H1 (cell line): ENCODE results near the gene NTN4. TPM values are rescaled to one million over a fixed set of nuclear protein-coding genes. Genes with fewer than 3 reads are reported as not detected.

Experiments used
- CTCF ChIA-PET: fragments of 300-600 bp; sonication (Branson Sonifier 250); formaldehyde crosslinking; loops from one replicate; lab custom pipeline; 2021; ENCODE audit not compliant: partially characterized antibody; lab: Charles Lee
- POLR2A ChIA-PET: fragments of 300-600 bp; sonication (Branson Sonifier 250); formaldehyde crosslinking; loops from one replicate; lab custom pipeline; 2021; ENCODE audit warnings: inconsistent platforms; ENCODE audit not compliant: partially characterized antibody; lab: Charles Lee
- DNase-seq, 2 experiments: peaks; one replicate each; pipeline versions ENCODE4 v3.0.0 to v3.0.0-alpha.2; 2010 to 2022; ENCODE audit warnings: low spot score in 2 of 2, low read depth in 1 of 2, mixed read lengths in 1 of 2
- FAIRE-seq: peaks from 2 replicates; lab custom pipeline; 2011; peaks lifted over from hg19 to GRCh38; lab: Jason Lieb, UNC
- H2AFZ ChIP-seq: 2 replicates; pipeline ENCODE4 v1.8.1; 2012; ENCODE audit warnings: low read length, inconsistent platforms
- H2AK5ac ChIP-seq: 2 replicates; pipeline ENCODE4 v1.6.1; 2013; ENCODE audit warnings: low read depth, low read length
- H2BK120ac ChIP-seq: replicated peaks from 2 replicates; pipeline ENCODE3; 2013; ENCODE audit warnings: low read depth, low read length, inconsistent platforms
- H2BK12ac ChIP-seq: 2 replicates; pipeline ENCODE4 v1.6.1; 2013; ENCODE audit warnings: low read depth, low read length
- H2BK15ac ChIP-seq: 2 replicates; pipeline ENCODE4 v1.6.1; 2013; ENCODE audit warnings: low read length
- H2BK20ac ChIP-seq: 2 replicates; pipeline ENCODE4 v1.6.1; 2013; ENCODE audit warnings: low read length
- H2BK5ac ChIP-seq: 2 replicates; pipeline ENCODE4 v1.6.1; 2013; ENCODE audit warnings: low read depth, low read length
- H3K14ac ChIP-seq: 2 replicates; pipeline ENCODE4 v1.6.1; 2013; ENCODE audit warnings: inconsistent platforms; ENCODE audit not compliant: insufficient read length
- H3K18ac ChIP-seq: 2 replicates; pipeline ENCODE4 v1.6.1; 2013; ENCODE audit warnings: low read length; ENCODE audit errors: extremely low read depth
- H3K23ac ChIP-seq: 2 replicates; pipeline ENCODE4 v1.6.1; 2013; ENCODE audit warnings: inconsistent platforms; ENCODE audit not compliant: insufficient read length
- H3K23me2 ChIP-seq: 2 replicates; pipeline ENCODE4 v1.6.1; 2013; ENCODE audit warnings: low read depth, low read length
- H3K27ac ChIP-seq: 2 replicates; pipeline ENCODE4 v1.6.1; 2011; ENCODE audit warnings: low read depth, low read length, inconsistent platforms
- H3K27me3 ChIP-seq, 4 experiments: replicated peaks in 1 of 4; 1 replicate in 1 of 4; 2 replicates in 3 of 4; pipeline versions ENCODE4 v1.6.1 to v1.8.1; 2011 to 2013; ENCODE audit warnings: low read length in 3 of 4, mild to moderate bottlenecking in 3 of 4, inconsistent platforms in 2 of 4, mixed read lengths in 2 of 4, moderate library complexity in 1 of 4; ENCODE audit not compliant: control insufficient read depth in 3 of 4, insufficient read depth in 3 of 4; ENCODE audit errors: extremely low read depth in 1 of 4
- H3K36me3 ChIP-seq, 4 experiments: 2 replicates each; pipeline versions ENCODE4 v1.6.1 to v1.8.1; 2011 to 2013; ENCODE audit warnings: mild to moderate bottlenecking in 4 of 4, low read length in 3 of 4, moderate library complexity in 2 of 4, control low read depth in 1 of 4, inconsistent platforms in 1 of 4; ENCODE audit not compliant: insufficient read depth in 4 of 4, control insufficient read depth in 2 of 4
- H3K4ac ChIP-seq: replicated peaks from 2 replicates; pipeline ENCODE3; 2013; ENCODE audit warnings: low read length, low read depth, mixed read lengths, inconsistent platforms; ENCODE audit not compliant: insufficient read length
- H3K4me1 ChIP-seq, 4 experiments: replicated peaks in 1 of 4; 1 replicate in 1 of 4; 2 replicates in 3 of 4; pipeline versions ENCODE4 v1.6.1 to v1.8.1; 2011 to 2013; ENCODE audit warnings: low read length in 3 of 4, inconsistent platforms in 2 of 4, mixed read lengths in 1 of 4; ENCODE audit not compliant: insufficient read depth in 4 of 4, control insufficient read depth in 3 of 4
- H3K4me2 ChIP-seq, 2 experiments: 2 replicates each; pipeline versions ENCODE4 v1.6.1 to v1.8.1; 2011 to 2013; ENCODE audit warnings: low read depth in 2 of 2, low read length in 2 of 2, control low read depth in 1 of 2, inconsistent platforms in 1 of 2, mild to moderate bottlenecking in 1 of 2; ENCODE audit not compliant: insufficient read depth in 1 of 2
- H3K4me3 ChIP-seq, 4 experiments: fragments of 200-600, 300-600 bp in 1 of 4; sonication (generic), shearing (Covaris generic), sonication (Bioruptor Twin) in 1 of 4; 2 replicates each; pipeline versions ENCODE4 v1.5.1 to v1.8.1; 2011 to 2016; ENCODE audit warnings: low read length in 4 of 4, low read depth in 3 of 4, control low read depth in 2 of 4, inconsistent platforms in 2 of 4, mild to moderate bottlenecking in 2 of 4, mixed read lengths in 1 of 4, moderate library complexity in 1 of 4; ENCODE audit not compliant: insufficient read depth in 2 of 4; ENCODE audit errors: extremely low read depth in 1 of 4
- H3K56ac ChIP-seq: replicated peaks from 2 replicates; pipeline ENCODE3; 2013; ENCODE audit warnings: low read depth, mild to moderate bottlenecking, mixed read lengths, low read length, inconsistent platforms; ENCODE audit not compliant: insufficient read length
- H3K79me1 ChIP-seq: 2 replicates; pipeline ENCODE4 v1.6.1; 2013; ENCODE audit warnings: low read depth, low read length, control low read depth
- H3K79me2 ChIP-seq, 2 experiments: 2 replicates each; pipeline versions ENCODE4 v1.6.1 to v1.8.1; 2012 to 2013; ENCODE audit warnings: low read length in 2 of 2, mild to moderate bottlenecking in 2 of 2, inconsistent platforms in 1 of 2; ENCODE audit not compliant: insufficient read depth in 2 of 2, control insufficient read depth in 1 of 2
- H3K9ac ChIP-seq, 4 experiments: replicated peaks in 1 of 4; 1 replicate in 1 of 4; 2 replicates in 3 of 4; pipeline versions ENCODE4 v1.6.1 to v1.8.1; 2011 to 2013; ENCODE audit warnings: low read depth in 3 of 4, low read length in 3 of 4, control low read depth in 2 of 4, mild to moderate bottlenecking in 2 of 4, moderate library complexity in 2 of 4, inconsistent platforms in 1 of 4; ENCODE audit errors: extremely low read depth in 1 of 4
- H3K9me3 ChIP-seq, 2 experiments: 2 replicates each; pipeline versions ENCODE4 v1.6.1 to v1.8.1; 2012 to 2013; ENCODE audit warnings: mild to moderate bottlenecking in 2 of 2, moderate library complexity in 2 of 2, control low read depth in 1 of 2, inconsistent platforms in 1 of 2, low read depth in 1 of 2, low read length in 1 of 2, mixed read lengths in 1 of 2; ENCODE audit not compliant: insufficient read depth in 2 of 2
- H4K20me1 ChIP-seq, 2 experiments: replicated peaks in 1 of 2; 2 replicates each; pipeline versions ENCODE3 to v1.8.1; 2011 to 2013; ENCODE audit warnings: inconsistent platforms in 2 of 2, low read length in 2 of 2, mild to moderate bottlenecking in 1 of 2; ENCODE audit not compliant: insufficient read depth in 2 of 2, control insufficient read depth in 1 of 2
- H4K5ac ChIP-seq: 2 replicates; pipeline ENCODE4 v1.6.1; 2013; ENCODE audit warnings: low read length, low read depth, mixed read lengths, inconsistent platforms; ENCODE audit not compliant: insufficient read length
- H4K8ac ChIP-seq: 2 replicates; pipeline ENCODE4 v1.8.0; 2013; ENCODE audit warnings: mild to moderate bottlenecking, moderate library complexity, low read length, inconsistent platforms; ENCODE audit not compliant: insufficient read depth; ENCODE audit errors: extremely low read depth
- H4K91ac ChIP-seq: replicated peaks from 2 replicates; pipeline ENCODE3; 2013; ENCODE audit warnings: low read length, mixed read lengths, inconsistent platforms; ENCODE audit not compliant: insufficient read length
- ASH2L ChIP-seq: fragments of 200-600, 300-600 bp; sonication (generic); IDR thresholded peaks from one replicate; pipeline ENCODE4 v1.7.1; 2017; ENCODE audit warnings: low read length
- ATF2 ChIP-seq: IDR thresholded peaks from 2 replicates; pipeline ENCODE4 v1.6.1; 2012; ENCODE audit warnings: low read length, inconsistent platforms
- CBX5 ChIP-seq: fragments of 300-800, 300-1000 bp; sonication (generic); IDR thresholded peaks from 2 replicates; pipeline ENCODE4 v1.7.1; 2016; ENCODE audit warnings: antibody characterized with exemption, low read length, low read depth
- E2F6 ChIP-seq: IDR thresholded peaks from 2 replicates; pipeline ENCODE4 v1.6.1; 2012; ENCODE audit warnings: inconsistent platforms
- EZH2 ChIP-seq: fragments of 200-600 bp; sonication (generic); IDR thresholded peaks from 2 replicates; pipeline ENCODE4 v1.7.1; 2012; ENCODE audit warnings: low read depth, mild to moderate bottlenecking, moderate library complexity, low read length, inconsistent platforms; ENCODE audit not compliant: severe bottlenecking
- HDAC2 ChIP-seq, 2 experiments: fragments of 300-600 bp in 1 of 2; sonication (generic) in 1 of 2; IDR thresholded peaks; 2 replicates each; pipeline ENCODE4 v1.6.1; 2011 to 2012; ENCODE audit warnings: low read depth in 2 of 2, low read length in 2 of 2, mild to moderate bottlenecking in 2 of 2, moderate library complexity in 2 of 2, borderline replicate concordance in 1 of 2, inconsistent platforms in 1 of 2
- POLR2AphosphoS5 ChIP-seq: IDR thresholded peaks from 2 replicates; pipeline ENCODE4 v1.6.1; 2011; ENCODE audit warnings: low read depth, low read length
- POU5F1 ChIP-seq: IDR thresholded peaks from 2 replicates; pipeline ENCODE4 v1.6.1; 2011; ENCODE audit warnings: low read depth, mild to moderate bottlenecking, low read length, moderate library complexity
- RBBP5 ChIP-seq: IDR thresholded peaks from 2 replicates; pipeline ENCODE4 v1.7.1; 2012; ENCODE audit warnings: low read depth, mild to moderate bottlenecking, inconsistent platforms, low read length, moderate library complexity, borderline replicate concordance
- SIRT6 ChIP-seq: IDR thresholded peaks from one replicate; pipeline ENCODE4 v1.7.1; 2012; ENCODE audit warnings: low read length, inconsistent platforms
- WGBS, 2 experiments: shearing (Covaris generic) in 1 of 2; methylation state at CpG; one replicate each; pipeline versions ENCODE4 v1.1.6 to v1.1.7; 2013 to 2015; ENCODE audit warnings: low lambda C conversion rate in 2 of 2, mixed read lengths in 2 of 2, inconsistent platforms in 1 of 2, low coverage in 1 of 2, missing lambda C conversion rate in 1 of 2; ENCODE audit not compliant: insufficient replicate concordance in 2 of 2, insufficient coverage in 1 of 2, insufficient read length in 1 of 2; ENCODE audit errors: extremely low coverage in 1 of 2, missing lambda C conversion rate in 1 of 2; 5-methylcytosine and 5-hydroxymethylcytosine counted together
- polyA plus RNA-seq, 7 experiments: library from polyadenylated mRNA; depleted of rRNA in 3 of 7; stranded (reverse) in 5 of 7; unstranded in 2 of 7; fragments of >200 nt in 5 of 7; fragments of 200-250 nt in 2 of 7; gene quantifications; 1 replicate in 5 of 7; 2 replicates in 1 of 7; 4 replicates in 1 of 7; pipeline versions ENCODE4 v1.2.1 to v1.2.3, GENCODE V29; 2011 to 2013; ENCODE audit warnings: missing spikeins in 2 of 7, mixed read lengths in 2 of 7
- total RNA-seq: library from RNA; stranded (reverse); fragmentation: NEBNext Ultra II Directional; extraction: Animal tissue kit (Norgen Biotek cat#: 25700); gene quantifications from 2 replicates; pipeline ENCODE4 v1.2.1, GENCODE V29; 2021

The NTN4 gene
- total and polyA plus RNA-seq, 2 of the 8 experiments (the other 6 are each of a cell fraction or from before 2014, with no cell fraction given): 0.74 to 1.3 TPM

- no peak overlapping the region for H2BK5ac ChIP-seq
- POLR2A ChIA-PET: no interaction called here
- no peak overlapping the region for H2BK20ac ChIP-seq
- no peak overlapping the region for H2AK5ac ChIP-seq
- no peak overlapping the region for H2BK120ac ChIP-seq
- FAIRE-seq (no peak), DNase-seq (no peak)
- no peaks in the 10 kb centered on the region for H4K20me1 ChIP-seq
- H3K4me3 ChIP-seq: no peak overlapping the region
- H4K5ac ChIP-seq: no peak overlapping the region
- no peaks in the 10 kb centered on the region for H3K36me3 ChIP-seq
- H3K79me2 ChIP-seq: no peaks in the 10 kb centered on the region
- no peak overlapping the region for H3K23ac ChIP-seq
- no peak overlapping the region for H2AFZ ChIP-seq
- 86% methylated on average over 4 of the region's 4 CpGs; no CpG with 5 or more reads in 1 of the 2 experiments for WGBS, 2 experiments
- no peak overlapping the region for H2BK15ac ChIP-seq
- no peak overlapping the region for H2BK12ac ChIP-seq
- no peak overlapping the region for H3K4ac ChIP-seq
- H3K56ac ChIP-seq: no peak overlapping the region
- CTCF ChIA-PET: interaction anchor here (1.0 kb wide), 1 partner anchor 100 kb away, joined by 3 read pairs; no protein-coding TSS in a partner anchor
- H3K79me1 ChIP-seq: no peaks in the 10 kb centered on the region
- no peaks in the 10 kb centered on the region for H3K9me3 ChIP-seq
- peaks cover 0 to 4% (median 2%) of the 10 kb centered on the region in 4 experiments; a peak in 3 of 7 replicates for H3K4me1 ChIP-seq
- H3K23me2 ChIP-seq: peaks cover 2% of the 10 kb centered on the region; the same call in 1 of the 2 replicates
- no peak overlapping the region for H4K91ac ChIP-seq
- no peak overlapping the region for H3K4me2 ChIP-seq
- H3K14ac ChIP-seq: no peak overlapping the region
- H3K9ac ChIP-seq: no peak overlapping the region
- no peak for TF ChIP-seq EZH2
- no peak for TF ChIP-seq POU5F1
- no peak for TF ChIP-seq SIRT6
- TF ChIP-seq ATF2: no peak
- TF ChIP-seq E2F6: no peak
- TF ChIP-seq HDAC2 (IDR thresholded peaks at IDR 0.05; ENCODE audit: borderline replicate concordance in 1 of 2, low read depth in 2 of 2, low read length in 2 of 2): no peak
- no peak for TF ChIP-seq RBBP5
- TF ChIP-seq CBX5: no peak
- no peak for TF ChIP-seq POLR2AphosphoS5
- no peak for TF ChIP-seq ASH2L
- TF ChIP-seq, all 59 proteins: peak for 0
- no peak overlapping the region for H3K27ac ChIP-seq
- H3K27me3 ChIP-seq: peaks cover 7 to 23% (median 12%) of the 10 kb centered on the region in 4 experiments
- no peak overlapping the region for H3K18ac ChIP-seq
- H4K8ac ChIP-seq: no peak overlapping the region
Observed at GRCh38 chr12:95784286-95784685, 6.3 kb downstream of the NTN4 start.
